HUDEP-2 (cell line): Measurements from ENCODE around the gene IQGAP1.
"Not testable (repeated sequence)": the region's sequence is repeated elsewhere in the genome, so short reads cannot be mapped to it uniquely, and the experiment has no call there.

Source experiments
- DNase-seq, 76 experiments: peaks; one replicate each; lab custom pipeline; 2025; ENCODE audit not compliant: unreplicated experiment in 76 of 76; lab: John Stamatoyannopoulos, UW

IQGAP1 gene

GRCh38 chr15:90408657-90409056 is 20.6 kb downstream of the IQGAP1 start:
- DNase-seq = no peak

GRCh38 chr15:90409587-90409986 is 21.5 kb downstream of the IQGAP1 start:
- DNase-seq = not testable (repeated sequence)

GRCh38 chr15:90410316-90410715 is 22.3 kb downstream of the IQGAP1 start:
- not testable (repeated sequence) for DNase-seq

- no peak for DNase-seq
Observed at GRCh38 chr15:90411176-90411575, 23.1 kb downstream of the IQGAP1 start.

GRCh38 chr15:90412356-90413194 is 24.5 kb downstream of the IQGAP1 start:
- no peak for DNase-seq

- DNase-seq = no peak
Observed at GRCh38 chr15:90413411-90414379, 25.7 kb downstream of the IQGAP1 start.

GRCh38 chr15:90414408-90415028 is 26.5 kb downstream of the IQGAP1 start:
- DNase-seq = no peak

GRCh38 chr15:90416052-90416451 is 28.0 kb downstream of the IQGAP1 start:
- not testable (repeated sequence) for DNase-seq

- DNase-seq = no peak
Observed at GRCh38 chr15:90418627-90419026, 30.6 kb downstream of the IQGAP1 start.

- DNase-seq = no peak
Observed at GRCh38 chr15:90419206-90419605, 31.2 kb downstream of the IQGAP1 start.

- no peak for DNase-seq
Observed at GRCh38 chr15:90419738-90420406, 31.8 kb downstream of the IQGAP1 start.

- DNase-seq = no peak
Observed at GRCh38 chr15:90420451-90420850, 32.4 kb downstream of the IQGAP1 start.

- no peak for DNase-seq
Observed at GRCh38 chr15:90421527-90421926, 33.5 kb downstream of the IQGAP1 start.

GRCh38 chr15:90422043-90422442 is 34.0 kb downstream of the IQGAP1 start:
- no peak for DNase-seq

- DNase-seq = no peak
Observed at GRCh38 chr15:90422936-90423335, 34.9 kb downstream of the IQGAP1 start.

- DNase-seq = no peak
Observed at GRCh38 chr15:90423801-90424319, 35.8 kb downstream of the IQGAP1 start.

GRCh38 chr15:90425726-90426346 is 37.8 kb downstream of the IQGAP1 start:
- no peak for DNase-seq

- no peak for DNase-seq
Observed at GRCh38 chr15:90427185-90427584, 39.1 kb downstream of the IQGAP1 start.

GRCh38 chr15:90432253-90432652 is 44.2 kb downstream of the IQGAP1 start:
- no peak for DNase-seq
